Measurements from ENCODE around the gene ACAD9.

DNA sequence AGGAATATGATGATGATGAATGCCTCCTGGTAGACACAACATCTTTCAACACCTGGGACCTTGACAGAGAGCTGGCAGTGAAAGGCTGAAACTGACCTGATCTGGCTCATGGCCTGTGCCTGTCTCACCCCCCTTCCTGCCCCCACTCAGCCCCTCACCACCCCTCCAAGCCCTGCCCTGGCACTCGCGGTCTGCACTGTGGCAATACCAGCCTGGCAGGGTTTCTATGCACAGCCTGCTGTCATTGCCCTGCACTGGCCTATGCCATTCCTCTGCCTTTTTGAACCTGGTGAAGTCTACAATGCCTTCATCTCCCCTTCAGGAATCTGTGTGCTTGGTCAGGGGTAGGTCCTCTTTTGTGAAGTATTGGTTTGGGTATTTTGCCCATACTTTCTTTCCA, 56.5 kb downstream of the ACAD9 start:
- TF ChIP-seq, protein P1, sequence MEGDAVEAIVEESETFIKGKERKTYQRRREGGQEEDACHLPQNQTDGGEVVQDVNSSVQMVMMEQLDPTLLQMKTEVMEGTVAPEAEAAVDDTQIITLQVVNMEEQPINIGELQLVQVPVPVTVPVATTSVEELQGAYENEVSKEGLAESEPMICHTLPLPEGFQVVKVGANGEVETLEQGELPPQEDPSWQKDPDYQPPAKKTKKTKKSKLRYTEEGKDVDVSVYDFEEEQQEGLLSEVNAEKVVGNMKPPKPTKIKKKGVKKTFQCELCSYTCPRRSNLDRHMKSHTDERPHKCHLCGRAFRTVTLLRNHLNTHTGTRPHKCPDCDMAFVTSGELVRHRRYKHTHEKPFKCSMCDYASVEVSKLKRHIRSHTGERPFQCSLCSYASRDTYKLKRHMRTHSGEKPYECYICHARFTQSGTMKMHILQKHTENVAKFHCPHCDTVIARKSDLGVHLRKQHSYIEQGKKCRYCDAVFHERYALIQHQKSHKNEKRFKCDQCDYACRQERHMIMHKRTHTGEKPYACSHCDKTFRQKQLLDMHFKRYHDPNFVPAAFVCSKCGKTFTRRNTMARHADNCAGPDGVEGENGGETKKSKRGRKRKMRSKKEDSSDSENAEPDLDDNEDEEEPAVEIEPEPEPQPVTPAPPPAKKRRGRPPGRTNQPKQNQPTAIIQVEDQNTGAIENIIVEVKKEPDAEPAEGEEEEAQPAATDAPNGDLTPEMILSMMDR (IDR thresholded peaks at IDR 0.05), result no peak
- TF ChIP-seq POLR2A (IDR thresholded peaks at IDR 0.05; ENCODE audit: low read depth), result no peak
- no peak for TF ChIP-seq POLR2AphosphoS5 (IDR thresholded peaks at IDR 0.05)
- TF ChIP-seq EP300 (IDR thresholded peaks at IDR 0.05), result no peak
